GM12874 (cell line): Measurements from ENCODE around the gene NEK6.

ENCODE experiments used
- TF ChIP-seq, protein P1 (sequence below): IDR thresholded peaks from 2 replicates; pipeline ENCODE4 v1.5.1; 2011; ENCODE audit warnings: low read depth, mild to moderate bottlenecking, control low read depth, low read length, moderate library complexity; ENCODE audit not compliant: insufficient read depth

The NEK6 gene

DNA sequence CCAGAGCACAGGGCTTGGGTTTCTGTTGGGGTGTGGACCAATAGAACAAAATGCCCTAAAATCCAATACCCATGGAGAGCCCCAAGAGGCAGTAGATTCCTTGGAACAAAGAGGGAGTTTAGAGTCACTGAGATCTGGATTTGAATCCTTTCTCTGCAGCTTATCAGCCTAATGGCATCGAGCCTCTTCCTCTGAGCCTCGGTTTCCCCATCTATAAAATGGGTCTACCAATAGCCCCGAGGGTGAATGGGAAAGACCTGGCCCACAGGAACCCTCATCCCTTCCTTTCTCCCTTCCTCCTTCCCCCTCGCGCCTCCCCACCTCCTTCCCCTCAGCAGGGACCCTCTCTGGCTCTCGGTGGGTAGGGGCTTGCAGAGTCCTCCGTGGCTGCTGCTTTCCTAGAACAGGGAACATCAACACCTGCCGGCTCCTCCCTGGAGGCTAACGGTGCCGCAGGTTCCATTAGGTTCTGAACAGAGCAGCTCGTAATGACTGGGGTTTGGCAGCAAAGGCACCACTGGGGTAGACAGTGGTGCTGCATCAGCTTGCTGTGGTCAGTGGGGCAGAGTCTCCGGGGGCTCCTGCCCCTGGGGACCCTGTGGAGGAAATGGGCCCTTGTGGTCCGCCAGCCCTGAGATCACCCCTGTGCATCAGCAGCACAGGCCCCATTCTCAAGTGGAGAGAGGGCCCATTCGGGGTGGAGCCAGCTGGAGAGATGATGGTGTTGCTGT, 40.3 kb downstream of the NEK6 start:
- TF ChIP-seq, protein P1, sequence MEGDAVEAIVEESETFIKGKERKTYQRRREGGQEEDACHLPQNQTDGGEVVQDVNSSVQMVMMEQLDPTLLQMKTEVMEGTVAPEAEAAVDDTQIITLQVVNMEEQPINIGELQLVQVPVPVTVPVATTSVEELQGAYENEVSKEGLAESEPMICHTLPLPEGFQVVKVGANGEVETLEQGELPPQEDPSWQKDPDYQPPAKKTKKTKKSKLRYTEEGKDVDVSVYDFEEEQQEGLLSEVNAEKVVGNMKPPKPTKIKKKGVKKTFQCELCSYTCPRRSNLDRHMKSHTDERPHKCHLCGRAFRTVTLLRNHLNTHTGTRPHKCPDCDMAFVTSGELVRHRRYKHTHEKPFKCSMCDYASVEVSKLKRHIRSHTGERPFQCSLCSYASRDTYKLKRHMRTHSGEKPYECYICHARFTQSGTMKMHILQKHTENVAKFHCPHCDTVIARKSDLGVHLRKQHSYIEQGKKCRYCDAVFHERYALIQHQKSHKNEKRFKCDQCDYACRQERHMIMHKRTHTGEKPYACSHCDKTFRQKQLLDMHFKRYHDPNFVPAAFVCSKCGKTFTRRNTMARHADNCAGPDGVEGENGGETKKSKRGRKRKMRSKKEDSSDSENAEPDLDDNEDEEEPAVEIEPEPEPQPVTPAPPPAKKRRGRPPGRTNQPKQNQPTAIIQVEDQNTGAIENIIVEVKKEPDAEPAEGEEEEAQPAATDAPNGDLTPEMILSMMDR, result no peak

DNA sequence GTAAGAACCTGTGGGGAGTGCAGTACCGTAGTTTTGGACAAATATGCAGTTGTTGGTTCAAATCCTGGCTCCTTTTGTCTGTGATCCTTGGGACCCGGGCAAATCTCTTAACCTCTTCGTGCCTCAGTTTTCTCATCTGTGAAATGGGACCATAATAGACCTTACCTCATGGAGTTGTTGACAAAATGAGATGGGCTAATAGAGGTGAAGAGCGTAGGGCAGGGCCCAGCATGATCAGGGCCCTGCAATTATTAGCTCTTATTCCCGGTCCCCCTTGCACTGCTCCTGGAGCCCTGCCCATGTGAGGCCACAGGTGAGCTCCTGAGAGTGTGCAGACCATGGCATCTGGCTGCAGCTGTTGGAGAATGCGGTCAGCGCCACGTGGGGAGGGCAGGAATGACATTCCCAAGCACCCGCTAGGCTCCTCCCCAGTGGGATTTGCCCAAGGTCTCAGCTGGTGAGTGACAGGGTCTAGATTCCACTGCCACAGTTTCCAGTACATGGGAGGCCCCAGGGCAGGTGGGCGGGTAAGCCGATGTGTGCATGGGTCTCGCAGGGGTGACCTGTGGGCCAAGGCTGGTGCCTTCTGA, 41.0 kb downstream of the NEK6 start:
- TF ChIP-seq, protein P1, result no peak

DNA sequence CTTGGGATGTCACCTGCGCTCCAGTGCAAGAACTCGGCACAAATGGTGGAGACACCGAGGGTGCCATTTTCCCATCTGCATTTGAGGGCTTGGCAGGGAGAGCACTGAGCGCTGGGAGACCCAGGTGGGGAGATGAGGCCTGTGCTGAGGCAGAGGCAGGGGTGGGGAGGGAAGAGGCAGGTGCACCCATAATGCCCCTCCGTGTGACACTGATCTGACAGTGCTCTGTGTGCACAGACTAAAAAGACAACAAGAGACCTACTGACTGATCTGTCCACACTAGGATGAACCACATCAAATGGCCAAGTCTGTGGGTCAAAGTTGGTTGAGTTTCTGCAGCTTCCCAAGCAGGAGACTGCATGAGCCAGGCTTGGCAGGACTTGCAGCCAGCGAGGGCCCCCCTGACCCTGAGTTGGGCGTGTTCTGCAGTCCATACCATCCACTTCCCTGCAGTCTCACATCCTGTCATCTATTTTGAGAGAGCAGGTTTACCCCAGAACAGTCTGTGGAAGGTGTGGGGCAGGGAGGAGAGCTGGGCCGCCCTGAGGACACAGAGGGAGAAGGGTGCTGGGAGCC, 41.9 kb downstream of the NEK6 start:
- TF ChIP-seq, protein P1, result no peak

DNA sequence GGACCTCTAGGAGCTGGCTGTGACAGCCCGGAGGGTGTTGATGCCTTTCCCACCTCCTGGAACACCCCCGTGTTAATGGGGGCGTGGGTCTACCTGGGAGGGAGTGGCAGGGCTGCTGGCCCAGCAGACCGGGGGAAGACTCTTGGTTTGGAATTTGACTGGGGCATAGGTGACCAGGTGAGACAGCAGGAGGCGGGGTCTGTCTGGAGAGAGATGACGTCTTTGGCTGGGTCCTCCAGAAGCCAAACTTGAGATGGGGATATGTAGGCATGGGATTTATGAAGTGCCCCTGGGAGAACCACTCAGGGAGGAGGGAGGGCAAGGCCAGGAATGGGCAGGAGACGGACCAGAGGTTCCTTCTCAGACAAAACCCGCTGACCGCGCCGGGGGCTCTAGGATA, 42.6 kb downstream of the NEK6 start:
- TF ChIP-seq, protein P1, result no peak

DNA sequence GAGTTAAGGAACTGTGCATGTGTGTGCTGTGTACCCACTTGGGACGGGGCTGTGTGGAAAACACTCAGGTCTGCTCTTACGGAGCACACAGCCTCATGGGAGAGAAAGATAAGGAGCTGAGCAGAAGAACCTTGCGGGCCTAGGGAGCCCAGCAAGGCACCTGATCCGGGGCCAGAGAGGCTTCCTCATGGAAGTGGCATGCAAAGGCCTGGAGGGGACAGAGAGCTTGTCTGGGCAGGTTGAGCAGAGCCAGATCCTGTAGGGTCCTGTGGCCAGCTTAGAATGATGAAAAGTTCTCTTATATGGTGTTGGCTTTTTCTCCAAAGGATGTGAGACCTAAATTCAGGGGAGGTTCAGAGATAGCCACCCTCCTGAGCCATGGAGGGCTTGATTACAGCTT, 45.2 kb downstream of the NEK6 start:
- TF ChIP-seq, protein P1, result no peak

DNA sequence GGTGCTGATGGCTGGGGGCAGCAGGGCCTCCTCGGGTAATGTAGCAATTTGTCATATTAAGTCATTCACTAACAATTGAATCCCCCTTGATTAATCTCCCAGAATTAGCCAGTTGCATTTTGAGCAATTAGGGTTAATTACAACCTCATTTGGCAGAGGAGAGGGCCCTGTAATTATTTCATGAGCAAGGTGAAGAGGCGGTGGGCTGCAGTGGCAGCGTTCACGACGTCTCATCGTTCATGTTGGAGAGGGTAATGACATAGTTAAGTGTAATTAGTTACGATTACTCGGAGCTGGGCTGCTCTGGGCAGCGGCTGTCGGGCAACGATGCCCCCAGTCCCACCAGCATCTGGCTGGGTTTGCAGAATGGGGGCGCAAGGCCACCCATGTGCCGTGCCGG, 46.0 kb downstream of the NEK6 start:
- TF ChIP-seq, protein P1, result no peak

DNA sequence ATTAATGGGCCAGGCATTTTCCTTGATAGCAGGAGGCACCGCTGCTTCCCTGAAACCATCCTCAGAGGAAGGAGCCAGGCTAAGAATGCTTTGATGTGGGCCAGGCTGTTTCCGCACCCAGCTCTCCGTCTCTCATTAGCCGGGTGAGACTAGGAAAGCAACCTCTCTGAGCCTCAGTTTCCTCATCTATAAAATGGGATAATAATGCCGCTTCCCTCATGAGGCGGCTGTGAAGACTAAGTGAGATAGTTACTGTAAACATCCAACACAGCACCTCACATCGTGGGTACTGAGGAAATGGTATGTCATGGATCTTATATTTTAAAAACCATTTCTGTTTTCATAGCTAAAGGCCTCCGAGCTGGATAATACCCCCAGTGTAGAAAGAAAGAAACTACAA, 46.5 kb downstream of the NEK6 start:
- TF ChIP-seq, protein P1, result no peak
